Thyroid gland (tissue), 4 donors: ENCODE measurements around the gene METTL9.
A peak's percentile ranks its signal among the peaks of the same experiment; 100 is the strongest.

Experiments
- CTCF ChIP-seq, 6 experiments: fragments of 200-600 bp in 3 of 6; fragments of 450-650 bp in 3 of 6; sonication (generic) in 3 of 6; IDR thresholded peaks; one replicate each; pipeline ENCODE4 v1.5.1; 2016 to 2019; ENCODE audit warnings: antibody characterized with exemption in 6 of 6, mild to moderate bottlenecking in 2 of 6, inconsistent platforms in 1 of 6, moderate library complexity in 1 of 6
- POLR2A ChIP-seq, 2 donors: fragments of 450-650 bp; IDR thresholded peaks; one replicate each; pipeline ENCODE4 v1.6.1; 2017; ENCODE audit warnings: antibody characterized with exemption in 2 of 2, mild to moderate bottlenecking in 2 of 2, moderate library complexity in 1 of 2

- TF ChIP-seq CTCF (IDR thresholded peaks at IDR 0.05) (peak; percentile 91 to 100 (median 98)), POLR2A (IDR thresholded peaks at IDR 0.05) (no peak)
These were observed 44.4 kb upstream of the METTL9 start for GRCh38 chr16:21554795-21555585.
